GM18498 (cell line): ENCODE data around the gene SPG11.
"Not testable (repeated sequence)": the region's sequence is repeated elsewhere in the genome, so short reads cannot be mapped to it uniquely, and the experiment has no call there.

Experiments
- ATAC-seq: cut with Tn5 transposase; IDR thresholded peaks from one replicate; pipeline ENCODE4 v1.9.1; 2021; ENCODE audit warnings: mild to moderate bottlenecking, moderate library complexity; ENCODE audit not compliant: unreplicated experiment

The SPG11 gene

DNA sequence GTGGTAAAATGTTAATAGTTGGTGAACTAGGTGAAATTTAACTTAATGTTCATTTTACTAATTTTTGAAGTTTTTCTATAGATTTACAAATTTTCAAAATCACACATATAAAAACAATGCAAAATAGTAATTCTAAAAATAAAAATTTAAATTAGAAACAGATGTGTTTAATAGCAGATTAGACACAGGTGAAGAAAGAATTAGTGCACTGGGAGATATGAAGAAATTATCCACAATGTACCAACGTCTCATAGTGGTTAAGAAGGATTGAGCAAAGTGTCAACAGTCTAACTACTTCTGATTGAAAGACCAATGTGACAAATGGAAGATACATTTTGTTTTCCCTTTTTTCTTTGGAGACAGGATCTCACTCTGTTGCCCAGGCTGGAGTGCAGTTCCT is 26.5 kb downstream of the SPG11 start:
- ATAC-seq = no peak

GRCh38 chr15:44633603-44634002 is 29.9 kb downstream of the SPG11 start:
- ATAC-seq = no peak

DNA sequence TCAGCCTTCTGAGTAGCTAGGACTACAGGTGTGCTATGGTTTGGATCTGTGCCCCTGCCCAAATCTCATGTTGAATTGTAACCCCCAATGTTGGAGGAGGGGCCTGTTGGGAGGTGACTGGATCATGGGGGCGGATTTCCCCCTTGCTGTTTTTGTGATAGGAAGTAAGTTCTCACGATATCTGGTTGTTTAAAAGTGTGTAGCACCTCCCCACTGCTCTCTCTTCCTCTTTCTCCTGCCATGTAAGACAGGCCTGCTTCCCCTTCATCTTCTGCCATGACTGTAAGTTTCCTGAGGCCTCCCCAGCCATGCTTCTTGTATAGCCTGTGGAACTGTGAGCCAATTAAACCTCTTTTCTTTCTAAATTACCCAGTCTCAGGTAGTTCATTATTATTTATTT is 38.2 kb downstream of the SPG11 start:
- not testable (repeated sequence) for ATAC-seq

- ATAC-seq = no peak
Measured at GRCh38 chr15:44623178-44623577, 40.3 kb downstream of the SPG11 start.

DNA sequence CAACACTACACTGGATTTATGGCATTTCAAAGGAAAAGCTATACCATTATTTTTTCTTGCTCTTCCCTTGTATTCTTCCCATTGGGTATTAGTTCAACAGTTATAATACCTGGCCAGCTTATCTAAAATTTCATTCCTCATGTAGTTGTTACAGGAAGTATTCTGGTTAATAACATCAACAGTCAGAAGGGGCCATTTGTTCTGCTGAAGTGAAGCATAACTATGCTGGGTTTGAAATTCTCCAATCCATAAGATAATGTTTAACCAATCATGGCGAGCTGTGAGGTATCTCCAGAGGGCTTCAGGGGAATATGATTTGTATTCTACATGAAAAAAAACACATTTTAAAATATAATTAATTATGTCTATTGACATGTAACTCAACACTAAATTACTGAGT is 43.4 kb downstream of the SPG11 start:
- ATAC-seq = no peak

GRCh38 chr15:44616974-44617373 is 46.5 kb downstream of the SPG11 start:
- ATAC-seq = no peak

DNA sequence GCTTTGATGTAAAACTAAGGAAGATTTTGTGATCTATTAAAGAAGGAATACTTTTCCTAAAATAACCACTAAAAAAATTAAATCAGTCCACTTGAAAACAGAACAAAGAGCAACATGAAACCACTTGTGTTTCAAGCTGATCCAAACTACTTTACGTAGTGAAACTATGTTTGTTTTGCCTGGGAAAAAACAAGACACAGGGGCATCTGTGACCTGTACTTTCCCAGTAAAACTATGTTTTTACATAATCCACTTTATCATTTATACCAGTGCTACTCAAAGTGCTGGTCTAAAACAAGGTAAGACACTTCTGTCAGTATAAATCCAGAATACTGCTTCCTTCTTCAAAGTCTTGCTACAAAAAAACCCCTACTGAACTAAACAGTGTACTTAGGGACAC is 56.7 kb downstream of the SPG11 start:
- no peak for ATAC-seq

DNA sequence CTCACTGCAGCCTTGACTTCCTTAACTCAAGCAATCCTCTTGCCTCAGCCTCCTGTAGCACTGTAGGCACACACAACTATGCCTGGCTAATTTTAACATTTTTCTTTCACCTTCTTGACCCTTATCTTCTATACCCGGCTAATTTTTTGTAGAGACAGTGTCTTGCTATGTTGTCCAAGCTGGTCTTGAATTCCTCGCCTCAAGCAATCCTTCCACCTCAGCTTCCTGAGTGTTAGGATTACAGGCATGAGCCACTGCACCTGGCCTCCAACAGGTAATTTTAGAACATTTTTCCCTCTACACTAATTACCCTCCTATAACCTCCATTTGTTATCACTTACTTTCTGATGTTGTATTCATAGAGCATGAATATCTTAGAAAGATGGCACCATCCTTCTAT is 60.3 kb downstream of the SPG11 start:
- no peak for ATAC-seq

DNA sequence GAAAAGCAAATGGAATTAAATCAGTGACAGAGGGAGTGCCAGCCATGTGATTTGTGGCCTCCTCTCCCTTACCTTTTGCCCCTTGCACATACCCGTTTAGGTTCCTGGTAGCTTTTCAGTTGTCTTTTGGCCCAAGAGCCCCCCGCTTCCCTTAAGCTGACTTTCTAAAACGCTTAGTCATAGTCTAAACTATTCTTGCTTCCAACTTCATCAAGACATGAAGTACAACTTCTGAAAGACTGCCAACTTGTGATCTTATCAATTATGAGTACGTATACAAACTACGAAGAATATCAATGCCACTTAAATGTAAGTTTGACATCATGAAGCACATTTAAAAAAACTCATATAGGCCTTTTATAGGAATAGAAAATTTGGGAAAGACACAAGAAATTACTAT is 64.6 kb downstream of the SPG11 start:
- no peak for ATAC-seq

DNA sequence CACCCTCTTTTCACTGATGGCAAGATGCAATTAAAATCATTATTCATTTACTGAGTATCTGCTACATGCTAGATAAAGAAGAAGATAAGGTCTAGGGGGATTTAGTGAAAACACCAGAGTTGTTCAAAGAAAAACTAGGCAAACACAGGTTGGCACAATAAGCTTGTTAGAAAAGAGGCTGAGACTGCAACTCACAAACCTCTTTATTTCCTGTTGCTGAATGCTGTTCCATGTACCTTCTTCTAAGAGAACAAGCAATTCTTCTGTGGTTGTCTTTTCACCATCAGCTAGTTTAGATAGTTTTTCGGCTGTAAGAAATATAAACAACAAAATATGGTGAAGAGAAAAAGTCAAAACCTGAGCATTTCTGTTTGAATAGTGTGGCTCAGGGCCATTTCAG is 65.4 kb downstream of the SPG11 start:
- no peak for ATAC-seq

DNA sequence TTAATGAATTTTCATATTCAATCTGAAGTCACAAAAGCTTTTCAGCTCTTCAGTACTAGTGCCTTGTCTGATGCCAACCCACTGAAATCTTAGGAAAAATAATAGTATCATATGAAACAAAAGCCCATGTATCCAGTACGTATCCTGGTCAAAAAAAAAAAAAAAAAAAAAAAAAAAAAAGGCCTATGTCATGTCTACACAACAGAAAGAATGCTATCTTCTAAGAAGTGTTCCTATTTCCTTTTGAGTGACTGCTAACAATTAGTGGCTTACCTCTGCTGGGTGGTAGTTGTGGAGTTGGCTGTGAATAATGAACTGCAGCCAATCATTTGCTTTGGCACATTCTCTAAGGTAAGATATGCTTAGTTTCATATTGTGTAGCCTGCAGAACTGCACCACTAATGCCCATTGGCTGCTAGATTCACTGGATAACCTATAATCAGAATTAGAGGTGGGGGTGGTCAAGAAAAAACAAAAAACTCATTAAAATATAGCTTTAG is 66.9 kb downstream of the SPG11 start:
- no peak for ATAC-seq

DNA sequence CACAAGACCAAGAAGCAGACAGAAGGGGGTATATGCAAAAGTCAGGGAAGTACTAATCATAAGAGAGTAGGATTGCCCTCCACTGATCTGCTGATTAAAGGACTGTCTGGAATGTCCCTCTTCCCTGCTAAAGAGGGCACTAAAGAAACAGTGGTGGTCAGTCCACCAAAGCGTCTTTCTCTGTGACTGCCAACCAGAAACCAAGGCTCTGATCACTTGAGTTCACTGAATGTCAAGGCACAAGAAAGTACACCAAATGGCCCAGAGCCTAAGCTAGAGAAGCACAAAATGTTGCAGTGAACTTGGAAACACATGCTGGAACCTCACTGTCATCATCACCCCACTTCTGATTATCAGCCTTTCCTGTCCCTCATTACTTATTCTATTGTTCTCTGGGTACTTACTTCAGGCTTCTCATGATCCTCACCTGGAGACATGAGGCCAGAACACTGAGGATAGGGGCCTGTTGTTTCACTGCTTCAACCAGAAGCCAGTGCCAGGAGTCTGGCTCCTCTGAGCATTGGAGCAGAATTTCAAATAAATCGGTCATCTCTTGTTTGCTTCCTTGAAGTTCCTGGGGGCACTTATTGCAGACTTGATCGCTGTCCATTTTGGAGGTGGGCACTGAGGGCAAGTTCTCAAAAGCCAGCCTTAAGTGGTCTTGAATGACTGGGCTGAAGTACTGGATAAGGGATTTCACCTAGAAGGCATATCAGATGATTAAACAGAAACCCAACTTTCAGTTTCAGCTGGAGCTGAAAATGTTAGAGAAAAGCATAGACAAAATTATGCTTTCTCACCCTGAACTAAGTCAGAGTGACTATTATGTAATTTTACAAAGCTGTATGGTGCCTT is 67.6 kb downstream of the SPG11 start:
- peak; percentile 48 for ATAC-seq

GRCh38 chr15:44595246-44595645 is 68.2 kb downstream of the SPG11 start:
- no peak for ATAC-seq

GRCh38 chr15:44593042-44593736 is 70.3 kb downstream of the SPG11 start:
- no peak for ATAC-seq

DNA sequence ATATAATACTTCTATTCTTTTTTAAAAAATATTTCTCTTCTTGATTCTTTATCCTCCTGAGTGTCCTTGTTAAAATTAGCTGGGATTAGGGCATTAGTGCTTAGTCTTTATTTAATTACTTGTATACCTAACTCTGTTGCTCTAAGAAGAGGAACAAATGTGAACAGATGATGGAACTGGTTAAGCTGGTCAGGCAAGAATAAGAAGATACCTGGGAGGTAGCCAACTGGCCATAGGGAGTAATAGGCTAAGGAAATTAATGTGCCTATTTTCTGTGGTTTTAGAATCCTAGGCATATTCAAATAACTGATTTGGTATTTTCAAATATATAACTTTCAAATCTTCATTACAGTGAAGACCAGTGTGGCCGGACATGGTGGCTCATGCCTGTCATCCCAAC is 72.1 kb downstream of the SPG11 start:
- no peak for ATAC-seq

GRCh38 chr15:44588541-44588940 is 74.9 kb downstream of the SPG11 start:
- no peak for ATAC-seq

- ATAC-seq = no peak
Measured at GRCh38 chr15:44585633-44586032, 77.8 kb downstream of the SPG11 start.

GRCh38 chr15:44584162-44584749 is 79.2 kb downstream of the SPG11 start:
- no peak for ATAC-seq

GRCh38 chr15:44580105-44580504 is 83.4 kb downstream of the SPG11 start:
- no peak for ATAC-seq

DNA sequence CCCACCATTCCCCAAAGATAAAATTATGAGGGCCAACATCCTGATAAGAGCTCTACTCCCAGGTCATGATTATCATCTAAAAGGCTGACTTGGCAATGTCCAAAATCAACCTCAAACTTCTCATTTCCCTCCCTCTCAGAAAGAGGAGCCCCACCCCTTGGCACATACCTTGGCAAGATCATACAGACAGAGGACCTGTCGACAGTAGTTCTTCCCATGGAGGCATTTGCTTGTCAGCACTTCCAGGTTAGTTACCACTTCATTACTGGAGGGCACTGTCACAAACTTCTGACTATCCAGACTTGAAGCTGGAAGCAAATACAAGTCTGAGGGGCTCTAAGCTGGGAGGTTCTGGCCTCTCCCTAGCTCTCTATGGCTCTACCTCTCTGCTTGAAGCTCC is 88.7 kb downstream of the SPG11 start:
- no peak for ATAC-seq

GRCh38 chr15:44573386-44573785 is 90.1 kb downstream of the SPG11 start:
- ATAC-seq = no peak

GRCh38 chr15:44570361-44570760 is 93.1 kb downstream of the SPG11 start:
- ATAC-seq = no peak
